PC-9 (cell line): ENCODE data around the gene MOSPD3. TPM values are rescaled to one million over a fixed set of nuclear protein-coding genes. Genes with fewer than 3 reads are reported as not detected.

Source experiments
- BruUV-seq: library from RNA; stranded (reverse); fragments of 400-500 nt; replicated peaks from 2 replicates; lab custom pipeline; 2021; lab: Mats Ljungman, UMichigan
- CTCF ChIA-PET: fragments of 300-600 bp; sonication (Branson Sonifier 250); formaldehyde crosslinking; loops from one replicate; lab custom pipeline; 2022; ENCODE audit warnings: antibody characterized with exemption; lab: Charles Lee
- POLR2A ChIA-PET: fragments of 300-600 bp; sonication (Branson Sonifier 250); formaldehyde crosslinking; loops from one replicate; lab custom pipeline; 2022; ENCODE audit warnings: antibody characterized with exemption; ENCODE audit not compliant: unreplicated experiment; lab: Charles Lee
- DNase-seq, 2 experiments: peaks; one replicate each; pipeline versions ENCODE4 v3.0.0 to v3.0.0-alpha.2; 2015 to 2022; ENCODE audit warnings: mixed read lengths in 1 of 2
- H2AFZ ChIP-seq: fragments of 200-600 bp; sonication (generic); 2 replicates; pipeline ENCODE4 v1.8.1; 2017; ENCODE audit warnings: antibody characterized with exemption
- H3F3A ChIP-seq: fragments of 200-600 bp; sonication (generic); 2 replicates; pipeline ENCODE4 v1.8.1; 2017; ENCODE audit warnings: antibody characterized with exemption, mild to moderate bottlenecking, low read depth; ENCODE audit not compliant: insufficient read depth
- H3K27ac ChIP-seq: fragments of 200-600 bp; sonication (generic); 2 replicates; pipeline ENCODE4 v1.6.1; 2016; ENCODE audit warnings: mixed run types
- H3K27me3 ChIP-seq: fragments of 200-600 bp; sonication (generic); 2 replicates; pipeline ENCODE4 v1.6.1; 2016; ENCODE audit warnings: low read depth, mixed run types; ENCODE audit not compliant: insufficient read depth
- H3K36me3 ChIP-seq: fragments of 200-600 bp; sonication (generic); 2 replicates; pipeline ENCODE4 v1.6.1; 2016; ENCODE audit warnings: low read depth, mixed run types
- H3K4me1 ChIP-seq: fragments of 200-600 bp; sonication (generic); replicated peaks from 2 replicates; pipeline ENCODE4 v1.6.1; 2016; ENCODE audit warnings: mixed run types; ENCODE audit not compliant: insufficient read depth
- H3K4me2 ChIP-seq: fragments of 200-600 bp; sonication (generic); 2 replicates; pipeline ENCODE4 v1.6.1; 2017; ENCODE audit warnings: mixed run types
- H3K4me3 ChIP-seq: fragments of 200-600 bp; sonication (generic); 2 replicates; pipeline ENCODE4 v1.6.1; 2016; ENCODE audit warnings: mixed run types
- H3K79me2 ChIP-seq: fragments of 200-600 bp; sonication (generic); 2 replicates; pipeline ENCODE4 v1.6.1; 2017; ENCODE audit warnings: low read depth, mixed run types
- H3K9me2 ChIP-seq: fragments of 200-600 bp; sonication (generic); 2 replicates; pipeline ENCODE4 v1.8.1; 2017; ENCODE audit warnings: mild to moderate bottlenecking; ENCODE audit not compliant: insufficient read depth
- H3K9me3 ChIP-seq: fragments of 200-600 bp; sonication (generic); 2 replicates; pipeline ENCODE4 v1.8.1; 2016; ENCODE audit warnings: low read depth; ENCODE audit not compliant: insufficient read depth
- H4K20me1 ChIP-seq: fragments of 200-600 bp; sonication (generic); 2 replicates; pipeline ENCODE4 v1.8.1; 2017; ENCODE audit not compliant: insufficient read depth
- CTCF ChIP-seq: fragments of 200-600 bp; sonication (generic); conservative IDR thresholded peaks from 2 replicates; pipeline ENCODE4 v1.6.1; 2017; ENCODE audit warnings: mixed run types, antibody characterized with exemption, mild to moderate bottlenecking, moderate library complexity
- EZH2 ChIP-seq: fragments of 200-600 bp; sonication (generic); IDR thresholded peaks from 2 replicates; pipeline ENCODE4 v1.8.0; 2017; ENCODE audit warnings: antibody characterized with exemption, low read depth
- intact Hi-C: fragments of 100-400 bp; cut with micrococcal nuclease; formaldehyde crosslinking; loops from one replicate; pipeline ENCODE4 v1.10.0; 2022; ENCODE audit not compliant: unreplicated experiment
- total RNA-seq: library from RNA; stranded (reverse); gene quantifications from 2 replicates; pipeline ENCODE4 v1.2.3, GENCODE V29; 2021

MOSPD3 gene
- total RNA-seq, 1 experiment from 2014 or later = 38.1 TPM

GRCh38 chr7:100640517-100641440, 28.4 kb downstream of the MOSPD3 start:
- Histone ChIP-seq H3K9me2 (no peaks in the 10 kb centered on the region), H4K20me1 (no peaks in the 10 kb centered on the region), H3K4me2 (no peak overlapping the region), H3F3A (peaks cover 11% of the 10 kb centered on the region), H3K4me3 (no peak overlapping the region), H3K27me3 (no peaks in the 10 kb centered on the region), H3K27ac (no peak overlapping the region), H3K9me3 (no peaks in the 10 kb centered on the region), H3K4me1 (no peaks in the 10 kb centered on the region), H2AFZ (no peak overlapping the region), H3K36me3 (no peaks in the 10 kb centered on the region), H3K79me2 (no peaks in the 10 kb centered on the region)
- ChIA-PET POLR2A (no interaction called here), CTCF (no interaction called here)
- intact Hi-C loops = no loop called here
- no peak for TF ChIP-seq CTCF
- TF ChIP-seq EZH2 = no peak
- no TSS peak for BruUV-seq
- no peak for DNase-seq

GRCh38 chr7:100641463-100641859, 29.1 kb downstream of the MOSPD3 start, which contains the start of gene TFR2:
Gene TFR2, minus strand, starts transcription at chr7:100641552. Its CDS starts 43 bp downstream, at chr7:100641509.
- intact Hi-C loops = no loop called here
- Histone ChIP-seq H2AFZ (no peak within 1 kb of the TSS), H3K4me1 (no peaks in the 10 kb centered on the region), H3K9me2 (no peaks in the 10 kb centered on the region), H3K27me3 (no peaks in the 10 kb centered on the region), H3K36me3 (no peaks in the 10 kb centered on the region), H3K9me3 (no peaks in the 10 kb centered on the region), H3K79me2 (no peaks in the 10 kb centered on the region), H3F3A (peaks cover 8% of the 10 kb centered on the region), H3K4me3 (no peak within 1 kb of the TSS), H3K4me2 (no peak within 1 kb of the TSS), H3K27ac (no peak within 1 kb of the TSS), H4K20me1 (no peaks in the 10 kb centered on the region)
- ChIA-PET POLR2A (no interaction called here), CTCF (no interaction called here)
- TF ChIP-seq EZH2 (no peak), CTCF (no peak)
- no TSS peak for BruUV-seq
- no peak for DNase-seq

GRCh38 chr7:100641860-100642533, 29.7 kb downstream of the MOSPD3 start:
- Histone ChIP-seq H3K4me1 (no peaks in the 10 kb centered on the region), H4K20me1 (no peaks in the 10 kb centered on the region), H3K4me2 (no peak overlapping the region), H2AFZ (no peak overlapping the region), H3K9me2 (no peaks in the 10 kb centered on the region), H3K4me3 (no peak overlapping the region), H3K27ac (no peak overlapping the region), H3K27me3 (no peaks in the 10 kb centered on the region), H3K36me3 (no peaks in the 10 kb centered on the region), H3K9me3 (no peaks in the 10 kb centered on the region), H3F3A (peaks cover 7% of the 10 kb centered on the region; the same call in 1 of the 2 replicates), H3K79me2 (no peaks in the 10 kb centered on the region)
- TF ChIP-seq CTCF (no peak), EZH2 (no peak)
- ChIA-PET CTCF (interaction anchor here (0.9 kb wide), 1 partner anchor 49 kb away, joined by 3 read pairs; no protein-coding TSS in a partner anchor), POLR2A (no interaction called here)
- DNase-seq = no peak
- no TSS peak for BruUV-seq
- intact Hi-C loops = no loop called here
